HuH-7 (cell line): ENCODE measurements around the gene WNT1.

Experiments used
- DNase-seq: peaks from one replicate; pipeline ENCODE4 v3.0.0; 2011; ENCODE audit warnings: low spot score

WNT1 gene

DNA sequence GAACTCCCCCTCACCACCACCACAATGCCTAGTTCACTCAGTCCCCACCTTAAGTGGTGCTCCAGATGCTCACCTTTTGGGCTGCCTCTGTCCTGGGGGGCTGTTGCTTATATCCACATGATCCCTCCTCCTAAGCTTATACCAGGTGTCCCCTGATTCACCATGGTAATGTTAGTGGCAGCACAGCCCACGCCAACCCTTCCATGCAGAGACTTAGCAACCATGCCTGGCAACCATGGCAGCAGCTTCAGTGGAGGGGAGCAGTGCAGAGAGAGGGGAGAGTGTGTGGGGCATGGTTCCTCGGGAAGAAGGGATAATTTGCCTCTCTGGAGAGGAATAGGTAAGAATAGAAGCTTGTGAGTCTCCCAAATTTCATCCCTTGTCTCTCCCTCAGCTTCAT, 22.2 kb downstream of the WNT1 start:
- no peak for DNase-seq

DNA sequence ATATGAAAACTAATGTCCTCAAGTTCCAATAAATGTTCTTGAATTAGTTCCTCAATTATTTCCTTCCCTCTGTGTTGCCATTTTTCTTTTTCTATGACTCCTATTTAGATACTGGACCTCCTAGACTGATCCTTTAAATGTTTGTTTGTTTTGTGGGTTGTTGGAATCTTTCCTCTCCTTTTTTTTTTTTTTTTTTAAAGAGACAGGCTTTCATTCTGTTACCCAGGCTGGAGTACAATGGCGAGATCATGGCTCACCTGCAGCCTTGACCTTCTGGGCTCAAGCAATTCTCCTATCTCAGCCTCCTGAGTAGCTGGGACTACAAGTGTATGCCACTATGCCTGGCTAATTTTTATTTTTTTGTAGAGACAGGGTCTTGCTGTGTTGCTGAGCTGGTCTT, 30.8 kb downstream of the WNT1 start:
- no peak for DNase-seq

DNA sequence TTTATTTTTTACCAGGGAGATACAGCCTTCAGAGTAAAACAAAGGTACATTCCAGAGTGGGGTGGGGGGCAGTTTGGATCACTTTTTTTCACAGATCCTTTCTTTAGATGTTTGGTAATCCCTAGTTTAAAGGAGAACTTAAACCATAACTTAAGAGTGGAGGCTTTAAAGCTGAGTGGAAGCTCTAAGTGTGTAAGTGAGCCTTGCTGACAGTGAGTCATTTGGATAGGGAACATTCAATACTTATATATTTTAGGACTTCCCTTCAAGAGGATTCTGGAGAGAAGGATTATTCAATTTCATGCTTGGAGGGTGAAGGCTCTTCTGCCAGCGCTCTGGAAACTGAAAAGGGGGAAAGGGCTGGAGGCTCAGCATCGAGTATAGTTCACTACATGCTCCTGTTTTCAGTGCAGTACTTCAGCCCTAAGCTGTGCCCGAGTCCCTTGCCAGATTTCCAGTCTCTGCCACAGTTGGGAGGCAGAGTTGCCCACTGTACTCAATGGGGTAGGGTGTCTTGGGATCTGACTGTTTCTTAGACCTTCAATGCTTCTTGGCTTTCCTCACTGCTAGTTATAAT, 32.1 kb downstream of the WNT1 start:
- DNase-seq, result no peak

GRCh38 chr12:49012739-49013138, 34.6 kb downstream of the WNT1 start:
- DNase-seq, result no peak

DNA sequence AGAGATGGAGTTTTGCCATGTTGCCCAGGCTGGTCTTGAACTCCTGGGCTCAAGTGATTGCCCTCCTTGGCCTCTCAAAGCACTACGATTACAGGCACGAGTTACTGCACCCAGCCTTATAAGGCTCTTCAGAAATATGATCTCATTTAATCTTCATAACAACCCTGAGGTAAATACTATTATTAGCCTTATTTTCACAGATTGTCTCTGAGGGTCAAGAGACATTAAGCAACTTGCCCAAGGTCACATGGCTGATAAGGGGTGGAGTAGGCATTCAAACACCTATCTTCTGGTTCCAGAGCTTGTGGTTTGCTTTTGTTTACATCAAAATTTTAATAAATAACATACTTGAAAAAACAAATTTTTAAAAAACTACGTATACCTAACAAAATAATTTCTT, 35.3 kb downstream of the WNT1 start:
- DNase-seq, result no peak

- DNase-seq, result no peak
These were observed 36.4 kb downstream of the WNT1 start for GRCh38 chr12:49014547-49014946.

- no peak for DNase-seq
These were observed 37.1 kb downstream of the WNT1 start for GRCh38 chr12:49015196-49015595.

DNA sequence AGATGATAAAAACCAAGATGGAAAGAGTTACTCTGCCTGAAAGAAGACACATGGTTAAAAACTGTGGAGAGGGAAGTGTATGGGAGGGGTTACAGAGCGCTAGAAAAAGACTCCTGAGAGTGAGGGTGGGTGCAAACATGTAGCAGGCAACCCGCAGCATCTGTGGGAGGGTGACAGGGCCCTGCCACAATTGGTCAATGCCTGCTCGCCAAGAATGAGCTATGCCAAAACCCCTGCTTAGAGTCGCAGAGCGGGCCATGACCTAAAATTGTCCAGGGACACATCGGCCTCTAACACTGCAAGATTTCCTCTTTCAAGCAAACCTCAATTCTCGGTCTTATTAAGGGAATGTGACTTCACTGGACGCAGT, 39.8 kb downstream of the WNT1 start:
- no peak for DNase-seq

- DNase-seq, result peak; percentile 97
These were observed 40.4 kb downstream of the WNT1 start, which contains the start of gene PRKAG1 for GRCh38 chr12:49018261-49019119. TSS of gene PRKAG1 (minus strand) at chr12:49018776. CDS start at chr12:49018740, 36 bp downstream.

DNA sequence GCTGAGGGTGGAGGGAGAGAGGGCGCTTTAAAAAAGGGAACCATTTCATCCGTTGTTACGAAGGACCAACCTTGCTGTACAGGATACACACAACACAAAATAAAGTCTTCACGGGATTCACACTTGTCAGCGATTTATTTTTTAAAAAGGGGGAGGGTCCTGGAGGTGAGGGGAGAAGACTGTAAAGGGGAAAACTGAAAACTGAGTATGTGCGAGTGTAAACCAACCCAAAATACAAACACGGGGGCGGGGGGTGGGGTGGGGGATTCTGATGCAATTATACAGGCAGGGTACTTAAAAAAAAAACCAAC, 41.0 kb downstream of the WNT1 start:
- peak; percentile 48 for DNase-seq

DNA sequence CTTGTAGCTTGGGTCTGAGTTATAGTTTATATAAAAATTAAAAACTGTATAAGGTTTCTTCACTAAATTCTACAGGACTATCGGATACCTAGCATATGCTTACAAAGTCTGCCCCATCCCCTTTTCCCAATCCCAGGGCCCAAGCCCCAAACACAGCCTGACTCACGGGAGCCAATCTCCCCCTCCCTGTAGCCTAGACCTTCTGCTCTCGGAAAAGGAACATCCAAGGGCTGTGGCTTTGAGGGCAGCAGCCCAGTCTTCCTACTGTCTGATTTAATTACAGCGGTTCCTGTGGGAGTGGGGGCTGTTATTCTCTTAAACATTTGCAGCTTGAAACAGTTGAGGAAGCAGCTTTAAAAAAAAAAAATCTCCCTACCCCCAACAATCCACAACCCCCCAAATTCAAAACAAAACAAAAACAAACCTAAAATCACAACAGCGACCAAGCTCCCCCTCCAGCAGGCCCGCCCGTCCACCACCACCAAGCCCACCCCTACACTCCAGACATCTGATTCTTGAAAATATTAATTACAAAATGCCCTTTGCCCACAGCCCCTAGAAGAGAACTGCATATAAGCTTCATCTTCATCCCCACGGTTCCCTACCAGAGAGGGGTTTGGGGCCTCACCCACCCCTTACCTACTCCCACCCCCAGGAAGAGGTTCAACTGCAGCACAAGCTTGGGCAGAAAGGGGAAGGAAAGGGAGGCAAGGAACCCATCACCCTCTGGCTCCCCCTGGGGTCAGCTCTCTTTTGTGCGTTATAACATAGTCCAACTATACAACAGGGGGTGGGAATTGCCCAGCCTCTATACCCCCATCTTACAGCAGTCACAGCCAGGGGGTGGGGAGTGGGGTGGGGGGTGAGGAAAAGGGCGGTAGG, 41.6 kb downstream of the WNT1 start:
- DNase-seq, result peak; percentile 88

DNA sequence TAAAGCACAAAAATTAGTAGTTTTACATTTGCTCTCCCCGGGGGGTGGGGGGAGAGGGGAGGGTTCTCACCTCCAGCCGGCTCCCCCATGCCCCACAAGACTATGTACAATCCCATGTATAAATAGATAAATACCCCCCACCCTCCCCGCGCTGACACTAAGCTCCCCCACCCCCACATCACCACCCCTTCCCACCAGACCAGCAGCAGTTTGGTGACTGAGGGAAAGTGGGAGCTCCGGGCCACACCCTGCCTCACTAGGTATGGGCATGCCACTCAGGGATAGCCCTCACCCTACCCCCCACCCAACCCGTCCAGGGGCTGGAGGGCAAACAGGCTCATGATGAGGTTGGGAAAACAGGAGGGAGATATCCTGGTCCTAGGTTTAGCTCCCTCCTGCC, 42.3 kb downstream of the WNT1 start:
- DNase-seq, result no peak

DNA sequence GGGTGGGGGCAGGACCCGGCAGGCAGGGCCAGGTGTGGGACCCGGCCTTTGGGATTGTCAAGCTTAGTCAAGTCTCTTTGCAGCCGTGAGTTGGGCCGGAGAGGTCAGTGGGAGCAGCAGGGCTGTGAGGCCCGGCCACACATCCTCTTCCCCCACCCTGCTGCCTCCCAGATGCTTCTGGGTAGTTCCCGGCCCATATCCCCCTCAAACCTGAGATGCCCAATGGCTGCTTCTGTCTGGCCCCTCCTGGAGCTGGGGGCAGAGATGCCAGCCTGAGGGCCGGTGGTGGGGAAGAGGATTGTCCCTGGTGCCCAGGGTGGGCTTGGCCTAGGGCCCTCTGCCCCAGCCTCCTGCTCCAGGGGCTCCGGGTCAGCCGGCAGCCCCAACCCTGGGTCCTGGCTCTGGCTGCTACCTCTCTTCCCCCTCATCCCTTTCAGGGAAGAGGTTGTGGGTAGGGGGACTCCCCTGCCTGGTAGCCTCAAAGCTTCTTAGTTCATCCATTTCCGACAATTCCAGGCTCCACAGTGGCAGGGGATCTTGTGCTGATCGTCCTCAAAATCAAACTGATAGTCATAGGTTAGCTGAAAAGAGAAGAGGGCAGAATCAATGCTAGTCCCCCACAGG, 43.3 kb downstream of the WNT1 start:
- no peak for DNase-seq

DNA sequence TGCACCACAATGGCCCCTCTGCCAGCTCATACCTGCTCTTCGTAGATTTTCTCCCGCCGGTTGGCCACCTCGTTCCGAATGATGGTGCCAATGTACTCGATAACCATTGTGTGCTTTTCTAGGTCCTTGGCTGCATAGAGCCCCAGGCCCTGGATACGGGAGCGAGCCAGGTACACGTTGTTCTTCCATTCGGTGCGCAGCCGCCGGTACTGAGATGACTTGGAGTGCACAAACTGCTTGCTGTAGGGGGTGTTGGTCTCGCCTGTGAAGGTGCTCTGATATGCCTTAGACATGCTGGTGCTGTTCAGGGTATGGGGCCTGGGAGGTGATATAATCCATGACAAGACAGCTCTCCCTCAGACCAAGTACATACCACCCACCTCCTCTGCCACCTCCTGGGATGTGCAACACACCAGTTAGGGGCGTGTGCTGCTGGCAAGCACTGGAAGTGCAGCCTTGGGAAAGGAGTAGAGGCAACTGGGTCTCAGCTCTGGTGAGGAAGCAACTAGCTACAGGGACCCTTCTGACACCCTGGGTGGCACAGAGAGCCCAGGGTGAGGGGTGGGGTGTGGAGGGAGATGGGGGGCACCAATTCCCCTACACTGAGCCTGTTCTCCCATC, 44.5 kb downstream of the WNT1 start:
- DNase-seq, result no peak

DNA sequence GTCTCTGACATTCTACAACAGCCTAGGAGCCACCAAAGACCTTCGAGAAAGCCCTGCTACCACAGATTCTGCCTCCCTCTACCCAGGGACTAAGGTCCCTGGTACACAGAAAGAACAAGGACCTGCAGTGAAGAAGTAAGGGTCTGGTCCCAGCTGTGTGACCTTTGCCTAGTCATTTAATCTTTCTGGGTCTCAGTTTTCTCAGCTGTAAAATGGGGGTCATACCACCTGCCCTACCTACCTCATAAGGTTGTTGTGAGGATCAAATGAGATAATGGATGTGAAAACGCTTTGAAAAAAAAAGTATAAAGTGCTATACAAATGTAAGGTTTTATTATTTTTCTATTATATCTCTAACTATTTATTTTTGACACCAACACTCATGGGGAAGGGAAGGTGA, 45.7 kb downstream of the WNT1 start:
- no peak for DNase-seq

GRCh38 chr12:49024543-49024942, 46.4 kb downstream of the WNT1 start:
- no peak for DNase-seq

DNA sequence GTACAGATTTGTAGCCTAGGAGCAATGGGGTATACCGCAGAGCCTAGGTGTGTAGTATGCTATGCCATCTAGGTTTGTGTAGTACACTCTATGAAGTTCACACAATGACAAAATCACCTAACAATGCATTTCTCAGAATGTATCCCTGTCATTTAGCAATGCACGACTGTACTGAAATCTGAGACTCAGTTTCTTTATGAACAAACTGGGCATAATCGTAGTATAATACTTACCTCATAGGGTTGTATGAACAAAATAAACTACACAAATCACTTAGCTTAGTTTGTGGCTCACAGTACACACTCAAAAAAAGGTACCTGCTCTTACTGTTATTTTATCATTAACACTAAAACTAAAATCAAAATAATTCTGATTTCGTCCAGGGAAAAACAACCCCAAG, 47.3 kb downstream of the WNT1 start:
- no peak for DNase-seq

GRCh38 chr12:49026101-49026500, 48.0 kb downstream of the WNT1 start:
- no peak for DNase-seq

DNA sequence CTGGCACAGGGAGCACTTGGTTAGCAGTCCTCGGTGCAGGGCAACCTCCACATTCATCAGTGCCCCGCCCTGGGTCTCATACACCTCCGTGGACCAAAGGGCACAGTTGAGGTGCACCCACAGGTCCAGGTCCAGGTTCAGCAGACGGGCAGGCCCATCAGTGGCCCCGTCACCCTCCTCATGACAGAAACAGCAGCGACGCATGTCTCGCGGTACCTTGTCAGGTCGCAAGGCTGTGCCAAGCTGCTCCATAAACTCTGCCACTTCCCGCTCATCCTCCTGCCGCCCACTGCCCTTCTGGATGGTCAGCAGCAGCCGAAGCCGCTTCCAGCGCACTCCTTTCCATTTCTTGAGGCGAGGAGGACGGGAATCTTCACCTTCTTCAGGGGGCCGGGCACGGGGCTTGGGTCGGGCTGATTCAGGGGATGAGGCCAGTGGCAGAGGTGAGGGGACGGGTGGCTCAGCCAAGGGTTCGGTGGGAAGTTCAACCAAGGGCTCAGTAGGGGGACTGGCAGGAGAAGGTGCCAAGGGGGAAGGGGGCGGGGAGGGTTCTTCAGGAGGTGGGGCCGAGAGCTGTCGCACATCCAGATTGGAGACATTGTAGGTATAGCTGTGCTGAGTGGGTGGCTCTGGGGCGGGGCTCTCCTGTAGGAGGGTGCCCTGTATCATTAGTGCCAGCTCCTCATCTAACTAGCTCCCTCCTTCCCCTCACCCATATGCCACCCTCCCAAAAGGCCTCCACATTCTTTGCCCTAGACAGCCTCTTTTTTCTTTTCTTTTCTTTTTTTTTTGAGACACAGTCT, 48.8 kb downstream of the WNT1 start:
- no peak for DNase-seq

- DNase-seq, result no peak
These were observed 49.9 kb downstream of the WNT1 start for GRCh38 chr12:49027846-49028555.
